SKM-1 (cell line): Measurements from ENCODE around the gene XIRP2.
"Not testable (repeated sequence)": the region's sequence is repeated elsewhere in the genome, so short reads cannot be mapped to it uniquely, and the experiment has no call there.

Source experiments
- DNase-seq: peaks from one replicate; lab custom pipeline; 2025; ENCODE audit not compliant: unreplicated experiment; lab: John Stamatoyannopoulos, UW

XIRP2 gene

GRCh38 chr2:166942377-166942776 is 54.1 kb downstream of the XIRP2 start:
- no peak for DNase-seq

GRCh38 chr2:166944909-166945308 is 56.6 kb downstream of the XIRP2 start:
- DNase-seq: no peak

- DNase-seq: no peak
Measured at GRCh38 chr2:166957686-166958085, 69.4 kb downstream of the XIRP2 start.

GRCh38 chr2:166958986-166959481 is 70.8 kb downstream of the XIRP2 start:
- DNase-seq: no peak

- no peak for DNase-seq
Measured at GRCh38 chr2:166959556-166959955, 71.3 kb downstream of the XIRP2 start.

GRCh38 chr2:166960702-166961270 is 72.5 kb downstream of the XIRP2 start:
- no peak for DNase-seq

GRCh38 chr2:166961933-166962332 is 73.7 kb downstream of the XIRP2 start:
- no peak for DNase-seq

GRCh38 chr2:166969486-166969885 is 81.2 kb downstream of the XIRP2 start:
- no peak for DNase-seq

GRCh38 chr2:166972002-166972401 is 83.7 kb downstream of the XIRP2 start:
- DNase-seq: no peak

GRCh38 chr2:166972418-166972817 is 84.1 kb downstream of the XIRP2 start:
- DNase-seq: no peak

- no peak for DNase-seq
Measured at GRCh38 chr2:166984188-166984587, 95.9 kb downstream of the XIRP2 start.

GRCh38 chr2:166984797-166985196 is 96.5 kb downstream of the XIRP2 start:
- DNase-seq: no peak

GRCh38 chr2:166994588-166995336 is 106.5 kb downstream of the XIRP2 start:
- no peak for DNase-seq

GRCh38 chr2:166996465-166996864 is 108.2 kb downstream of the XIRP2 start:
- no peak for DNase-seq

- DNase-seq: no peak
Measured at GRCh38 chr2:167001165-167001564, 112.9 kb downstream of the XIRP2 start.

- no peak for DNase-seq
Measured at GRCh38 chr2:167005096-167005495, 116.8 kb downstream of the XIRP2 start.

GRCh38 chr2:167013227-167013626 is 124.9 kb downstream of the XIRP2 start:
- DNase-seq: no peak

- no peak for DNase-seq
Measured at GRCh38 chr2:167015806-167016205, 127.5 kb downstream of the XIRP2 start.

GRCh38 chr2:167017021-167017420 is 128.7 kb downstream of the XIRP2 start:
- DNase-seq: no peak

GRCh38 chr2:167018590-167018989 is 130.3 kb downstream of the XIRP2 start:
- no peak for DNase-seq

GRCh38 chr2:167028503-167028902 is 140.2 kb downstream of the XIRP2 start:
- no peak for DNase-seq

GRCh38 chr2:167034976-167035375 is 146.7 kb downstream of the XIRP2 start:
- not testable (repeated sequence) for DNase-seq

GRCh38 chr2:167048829-167049228 is 160.5 kb downstream of the XIRP2 start:
- no peak for DNase-seq
